ENCODE measurements around the gene FKBP14. TPM values are rescaled to one million over a fixed set of nuclear protein-coding genes. Genes with fewer than 3 reads are reported as not detected.
A peak's percentile ranks its signal among the peaks of the same experiment; 100 is the strongest.

The FKBP14 gene
- total RNA-seq, 4 donors from 2014 or later, result 4.5 to 11.7 (median 8.7) TPM

GRCh38 chr7:29987083-29987482 lies 39.4 kb downstream of the FKBP14 start:
- no peaks in the 10 kb centered on the region for H3K36me3 ChIP-seq
- WGBS, 2 donors, result 29 to 31% methylated on average over 2 of the region's 2 CpGs
- TF ChIP-seq POLR2A (IDR thresholded peaks at IDR 0.05), result no peak
- no peak for TF ChIP-seq EP300 (IDR thresholded peaks at IDR 0.05)
- TF ChIP-seq CTCF (IDR thresholded peaks at IDR 0.05), result no peak
- peak overlapping the region; percentile 32 to 99 (median 98) for H3K27ac ChIP-seq
- no peaks in the 10 kb centered on the region for H3K9me3 ChIP-seq
- DNase-seq (ENCODE audit: low spot score in 2 of 2), result no peak
- no peaks in the 10 kb centered on the region for H3K27me3 ChIP-seq
- H3K4me1 ChIP-seq, result peaks cover 0 to 24% (median 16%) of the 10 kb centered on the region in 4 donors
- H3K4me3 ChIP-seq, result no peak overlapping the region

DNA sequence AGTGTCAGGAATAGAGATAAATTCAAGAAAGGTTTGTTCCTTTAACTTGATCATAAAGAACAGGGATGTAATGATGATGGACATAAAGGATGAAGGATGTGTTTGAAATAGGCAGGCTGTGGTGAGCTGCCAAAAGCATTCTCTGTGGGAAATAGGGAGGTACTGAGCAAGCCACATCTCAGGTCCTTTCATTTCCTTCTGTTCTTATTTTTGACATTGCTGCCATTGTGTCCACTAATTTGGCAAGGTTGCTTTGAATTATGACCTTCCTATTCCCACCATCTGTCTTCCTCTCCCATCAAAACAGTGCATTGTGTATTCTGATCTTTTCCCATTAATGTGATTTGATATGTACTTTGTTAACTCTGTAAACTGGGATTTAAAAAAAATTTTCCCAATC lies 46.4 kb downstream of the FKBP14 start:
- Histone ChIP-seq H3K27me3 (no peaks in the 10 kb centered on the region), H3K9me3 (no peaks in the 10 kb centered on the region), H3K4me1 (peaks cover 0 to 31% (median 16%) of the 10 kb centered on the region in 4 donors), H3K4me3 (no peak overlapping the region), H3K27ac (no peak overlapping the region), H3K36me3 (no peaks in the 10 kb centered on the region)
- TF ChIP-seq POLR2A (IDR thresholded peaks at IDR 0.05) (no peak), CTCF (IDR thresholded peaks at IDR 0.05) (no peak), EP300 (IDR thresholded peaks at IDR 0.05) (no peak)
- no peak for DNase-seq (ENCODE audit: low spot score in 2 of 2)

- H3K9me3 ChIP-seq, result no peaks in the 10 kb centered on the region
- TF ChIP-seq CTCF (IDR thresholded peaks at IDR 0.05) (no peak), POLR2A (IDR thresholded peaks at IDR 0.05) (no peak), EP300 (IDR thresholded peaks at IDR 0.05) (no peak)
- peaks cover 0 to 37% (median 18%) of the 10 kb centered on the region in 4 donors for H3K4me1 ChIP-seq
- no peak for DNase-seq (ENCODE audit: low spot score in 2 of 2)
- no peaks in the 10 kb centered on the region for H3K27me3 ChIP-seq
- 85 to 86% methylated on average over 8 of the region's 8 CpGs for WGBS, 2 donors
- peak overlapping the region in 2 of 4 donors; percentile 75 to 86 for H3K27ac ChIP-seq
- no peak overlapping the region for H3K4me3 ChIP-seq
- H3K36me3 ChIP-seq, result no peaks in the 10 kb centered on the region
Measured at GRCh38 chr7:29977886-29978651, 48.4 kb downstream of the FKBP14 start.

GRCh38 chr7:29976673-29977415 lies 49.7 kb downstream of the FKBP14 start:
- 42 to 46% methylated on average over 6 of the region's 6 CpGs for WGBS, 2 donors
- no peak for DNase-seq (ENCODE audit: low spot score in 2 of 2)
- H3K4me1 ChIP-seq, result peaks cover 0 to 44% (median 22%) of the 10 kb centered on the region in 4 donors
- peak overlapping the region; percentile 40 to 86 (median 62) for H3K27ac ChIP-seq
- peak in 1 of 2 donors; percentile 70 for TF ChIP-seq EP300 (IDR thresholded peaks at IDR 0.05)
- TF ChIP-seq CTCF (IDR thresholded peaks at IDR 0.05), result no peak
- TF ChIP-seq POLR2A (IDR thresholded peaks at IDR 0.05), result no peak
- H3K9me3 ChIP-seq, result no peaks in the 10 kb centered on the region
- no peaks in the 10 kb centered on the region for H3K27me3 ChIP-seq
- H3K4me3 ChIP-seq, result peak overlapping the region in 1 of 4 donors; percentile 10
- H3K36me3 ChIP-seq, result no peaks in the 10 kb centered on the region

DNA sequence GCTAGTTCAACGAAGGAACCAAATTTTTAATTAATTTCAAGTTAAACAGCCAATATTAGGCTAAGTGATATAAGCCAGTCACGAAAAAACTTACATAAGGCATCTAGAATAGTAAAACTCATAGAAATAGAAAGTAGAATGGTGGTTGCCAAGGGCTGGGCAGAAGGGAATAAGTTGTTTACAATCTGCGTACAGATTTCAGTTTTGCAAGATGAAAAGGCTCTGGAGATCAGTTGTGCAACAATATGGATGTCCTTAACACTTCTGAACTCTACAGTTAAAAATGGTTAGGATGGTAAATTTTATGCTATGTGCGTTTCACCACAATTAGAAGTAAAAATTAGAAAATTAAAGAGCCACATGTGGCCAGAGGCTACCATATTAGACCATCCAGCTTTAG lies 50.2 kb downstream of the FKBP14 start:
- no peaks in the 10 kb centered on the region for H3K9me3 ChIP-seq
- no peaks in the 10 kb centered on the region for H3K36me3 ChIP-seq
- peak overlapping the region in 1 of 4 donors; percentile 10 for H3K4me3 ChIP-seq
- WGBS, 2 donors, result 52 to 66% methylated on average over 4 of the region's 4 CpGs
- no peak for TF ChIP-seq POLR2A (IDR thresholded peaks at IDR 0.05)
- TF ChIP-seq EP300 (IDR thresholded peaks at IDR 0.05), result no peak
- TF ChIP-seq CTCF (IDR thresholded peaks at IDR 0.05), result no peak
- peak overlapping the region; percentile 40 to 86 (median 62) for H3K27ac ChIP-seq
- H3K27me3 ChIP-seq, result no peaks in the 10 kb centered on the region
- peaks cover 0 to 50% (median 25%) of the 10 kb centered on the region in 4 donors for H3K4me1 ChIP-seq
- no peak for DNase-seq (ENCODE audit: low spot score in 2 of 2)

Data from tibial nerve (tissue), 4 donors.